ENCODE results near the gene BTBD16.

The BTBD16 gene

GRCh38 chr10:122323941-122324675 is 53.0 kb downstream of the BTBD16 start:
- no peak for FAIRE-seq

- no peak for FAIRE-seq
These were observed 54.1 kb downstream of the BTBD16 start for GRCh38 chr10:122325235-122325634.

GRCh38 chr10:122326385-122326784 is 55.3 kb downstream of the BTBD16 start:
- no peak for FAIRE-seq

GRCh38 chr10:122326806-122327205 is 55.7 kb downstream of the BTBD16 start:
- no peak for FAIRE-seq

GRCh38 chr10:122327237-122328206 is 56.4 kb downstream of the BTBD16 start:
- no peak for FAIRE-seq

- no peak for FAIRE-seq
These were observed 57.6 kb downstream of the BTBD16 start for GRCh38 chr10:122328676-122329075.

- FAIRE-seq: no peak
These were observed 58.3 kb downstream of the BTBD16 start for GRCh38 chr10:122329416-122329815.

GRCh38 chr10:122331100-122331499 is 60.0 kb downstream of the BTBD16 start:
- no peak for FAIRE-seq

- no peak for FAIRE-seq
These were observed 60.7 kb downstream of the BTBD16 start for GRCh38 chr10:122331615-122332446.

- FAIRE-seq: no peak
These were observed 61.9 kb downstream of the BTBD16 start for GRCh38 chr10:122333037-122333436.

GRCh38 chr10:122336332-122336731 is 65.2 kb downstream of the BTBD16 start:
- FAIRE-seq: no peak

GRCh38 chr10:122336961-122337360 is 65.9 kb downstream of the BTBD16 start:
- FAIRE-seq: no peak

- no peak for FAIRE-seq
These were observed 67.7 kb downstream of the BTBD16 start for GRCh38 chr10:122338609-122339441.

GRCh38 chr10:122341141-122341810 is 70.2 kb downstream of the BTBD16 start:
- no peak for FAIRE-seq

- no peak for FAIRE-seq
These were observed 71.4 kb downstream of the BTBD16 start for GRCh38 chr10:122342293-122343134.

- FAIRE-seq: no peak
These were observed 72.2 kb downstream of the BTBD16 start for GRCh38 chr10:122343135-122343800.

- no peak for FAIRE-seq
These were observed 72.8 kb downstream of the BTBD16 start for GRCh38 chr10:122343936-122344335.

GRCh38 chr10:122344741-122345258 is 73.7 kb downstream of the BTBD16 start:
- no peak for FAIRE-seq

GRCh38 chr10:122346326-122346950 is 75.3 kb downstream of the BTBD16 start:
- no peak for FAIRE-seq
